Epithelial cell of esophagus (primary cell): Measurements from ENCODE around the gene PGAP2.

ENCODE experiments used
- DNase-seq: peaks from one replicate; pipeline ENCODE4 v3.0.0; 2010; ENCODE audit warnings: low read depth
- H3K4me3 ChIP-seq: 2 replicates; pipeline ENCODE4 v1.5.1; 2011; ENCODE audit warnings: mild to moderate bottlenecking, low read length, control low read depth
- TF ChIP-seq, protein P1 (sequence below): IDR thresholded peaks from 2 replicates; pipeline ENCODE4 v1.5.1; 2011; ENCODE audit warnings: low read depth, mild to moderate bottlenecking, low read length, control low read depth, inconsistent platforms; ENCODE audit not compliant: insufficient read depth; ENCODE audit errors: missing control alignments

PGAP2 gene

DNA sequence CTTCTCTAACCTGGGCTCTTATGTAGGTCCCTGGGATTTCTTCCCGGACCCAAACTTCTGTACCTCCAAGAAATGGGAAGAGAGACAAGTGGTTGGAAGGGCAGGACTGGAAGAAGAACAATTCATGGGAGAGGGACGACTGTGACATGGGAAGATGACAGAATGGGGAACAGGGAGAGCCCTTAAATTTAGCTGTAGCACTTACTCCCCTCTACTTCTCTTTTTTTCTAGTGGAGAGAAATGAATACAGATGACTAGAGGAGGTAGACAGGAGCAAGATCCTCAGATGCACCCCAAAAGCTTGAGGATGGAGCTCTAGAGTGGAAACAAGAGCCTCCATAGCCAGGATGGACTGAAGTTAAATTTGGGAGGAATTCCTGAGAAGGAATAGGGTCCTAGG, 30.1 kb downstream of the PGAP2 start:
- no peak for DNase-seq
- H3K4me3 ChIP-seq, result no peak overlapping the region

DNA sequence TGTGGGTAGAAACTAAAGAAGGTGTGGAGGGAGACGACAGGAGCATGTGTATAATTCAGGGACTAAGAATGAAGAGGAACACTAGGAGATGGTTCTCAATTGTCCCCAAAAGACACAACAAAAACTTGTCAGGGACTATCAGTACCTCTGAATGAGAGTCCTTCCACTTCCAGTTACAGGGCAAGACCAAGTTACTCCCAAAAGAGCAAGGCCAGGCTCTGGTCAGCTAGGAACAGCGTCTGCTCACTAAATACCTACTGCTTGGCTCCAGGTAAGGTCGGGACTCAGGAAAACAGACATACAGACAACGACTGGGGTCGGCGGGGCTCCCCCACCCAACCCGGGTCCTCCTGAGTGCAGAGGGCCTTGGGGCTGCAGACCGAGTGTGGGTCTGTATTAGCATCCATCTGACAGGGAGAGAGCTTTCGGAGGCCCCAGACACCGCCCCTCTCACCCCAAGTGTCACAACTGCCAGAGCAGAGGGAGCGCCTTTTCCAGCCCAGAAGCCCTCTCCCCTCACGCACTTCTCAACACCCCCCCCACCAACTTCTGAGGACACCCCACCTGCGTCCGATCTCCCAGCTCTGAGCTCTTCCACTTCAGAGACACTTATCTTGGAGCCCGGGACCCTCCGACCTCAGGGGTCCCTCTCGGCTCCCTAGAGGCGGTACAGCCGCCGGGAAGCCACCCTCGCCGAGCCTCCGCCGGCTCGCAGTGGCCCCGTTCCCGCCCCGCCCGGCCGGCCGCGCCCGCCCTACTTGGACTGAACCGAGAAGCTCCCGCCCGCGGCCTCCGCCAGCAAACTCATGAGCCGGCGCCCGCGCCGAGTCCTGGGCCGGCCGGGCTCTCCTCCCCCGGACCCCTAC, 31.9 kb downstream of the PGAP2 start:
- H3K4me3 ChIP-seq, result peak overlapping the region; percentile 76
- no peak for DNase-seq
- TF ChIP-seq, protein P1, sequence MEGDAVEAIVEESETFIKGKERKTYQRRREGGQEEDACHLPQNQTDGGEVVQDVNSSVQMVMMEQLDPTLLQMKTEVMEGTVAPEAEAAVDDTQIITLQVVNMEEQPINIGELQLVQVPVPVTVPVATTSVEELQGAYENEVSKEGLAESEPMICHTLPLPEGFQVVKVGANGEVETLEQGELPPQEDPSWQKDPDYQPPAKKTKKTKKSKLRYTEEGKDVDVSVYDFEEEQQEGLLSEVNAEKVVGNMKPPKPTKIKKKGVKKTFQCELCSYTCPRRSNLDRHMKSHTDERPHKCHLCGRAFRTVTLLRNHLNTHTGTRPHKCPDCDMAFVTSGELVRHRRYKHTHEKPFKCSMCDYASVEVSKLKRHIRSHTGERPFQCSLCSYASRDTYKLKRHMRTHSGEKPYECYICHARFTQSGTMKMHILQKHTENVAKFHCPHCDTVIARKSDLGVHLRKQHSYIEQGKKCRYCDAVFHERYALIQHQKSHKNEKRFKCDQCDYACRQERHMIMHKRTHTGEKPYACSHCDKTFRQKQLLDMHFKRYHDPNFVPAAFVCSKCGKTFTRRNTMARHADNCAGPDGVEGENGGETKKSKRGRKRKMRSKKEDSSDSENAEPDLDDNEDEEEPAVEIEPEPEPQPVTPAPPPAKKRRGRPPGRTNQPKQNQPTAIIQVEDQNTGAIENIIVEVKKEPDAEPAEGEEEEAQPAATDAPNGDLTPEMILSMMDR, result no peak

More for the DNA sequence above, 30.1 kb downstream of the PGAP2 start:
- TF ChIP-seq, protein P1, result no peak

DNA sequence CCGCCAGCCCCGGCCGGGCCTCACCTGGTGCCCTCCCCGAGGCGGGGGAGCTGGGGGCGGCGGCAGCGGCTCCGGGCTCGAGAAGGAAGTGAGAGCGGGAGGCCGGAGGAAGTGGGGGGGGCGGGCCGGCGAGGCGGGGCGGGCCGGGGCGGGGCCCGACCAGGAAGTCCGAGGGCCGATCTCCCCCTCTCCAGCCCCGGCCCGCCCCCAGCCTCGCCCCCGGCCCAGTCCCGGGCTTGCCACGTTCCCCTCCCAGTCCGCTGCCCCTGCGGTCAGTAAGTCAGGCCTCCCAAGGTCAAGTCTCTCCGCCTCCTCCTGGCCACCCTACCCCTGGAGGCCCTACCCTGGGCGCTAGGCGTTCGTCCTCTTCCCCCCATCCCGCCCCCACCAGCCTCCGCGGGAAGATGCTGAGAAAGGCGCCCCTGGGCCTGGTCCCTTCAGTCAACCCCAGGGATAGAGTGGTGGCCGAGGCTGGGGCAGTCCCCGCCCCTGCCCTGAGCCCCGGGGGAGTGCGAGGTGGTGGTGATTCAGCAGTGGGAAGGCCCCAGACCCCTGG, 32.6 kb downstream of the PGAP2 start, which contains the start of gene RHOG:
TSS of gene RHOG (minus strand) at position 90 of the 556 bp plus-strand sequence. CDS start 12,821 bp downstream, outside the sequence.
- peak within 1 kb of the TSS; percentile 76 for H3K4me3 ChIP-seq
- DNase-seq, result peak; percentile 75
- TF ChIP-seq, protein P1, result no peak

DNA sequence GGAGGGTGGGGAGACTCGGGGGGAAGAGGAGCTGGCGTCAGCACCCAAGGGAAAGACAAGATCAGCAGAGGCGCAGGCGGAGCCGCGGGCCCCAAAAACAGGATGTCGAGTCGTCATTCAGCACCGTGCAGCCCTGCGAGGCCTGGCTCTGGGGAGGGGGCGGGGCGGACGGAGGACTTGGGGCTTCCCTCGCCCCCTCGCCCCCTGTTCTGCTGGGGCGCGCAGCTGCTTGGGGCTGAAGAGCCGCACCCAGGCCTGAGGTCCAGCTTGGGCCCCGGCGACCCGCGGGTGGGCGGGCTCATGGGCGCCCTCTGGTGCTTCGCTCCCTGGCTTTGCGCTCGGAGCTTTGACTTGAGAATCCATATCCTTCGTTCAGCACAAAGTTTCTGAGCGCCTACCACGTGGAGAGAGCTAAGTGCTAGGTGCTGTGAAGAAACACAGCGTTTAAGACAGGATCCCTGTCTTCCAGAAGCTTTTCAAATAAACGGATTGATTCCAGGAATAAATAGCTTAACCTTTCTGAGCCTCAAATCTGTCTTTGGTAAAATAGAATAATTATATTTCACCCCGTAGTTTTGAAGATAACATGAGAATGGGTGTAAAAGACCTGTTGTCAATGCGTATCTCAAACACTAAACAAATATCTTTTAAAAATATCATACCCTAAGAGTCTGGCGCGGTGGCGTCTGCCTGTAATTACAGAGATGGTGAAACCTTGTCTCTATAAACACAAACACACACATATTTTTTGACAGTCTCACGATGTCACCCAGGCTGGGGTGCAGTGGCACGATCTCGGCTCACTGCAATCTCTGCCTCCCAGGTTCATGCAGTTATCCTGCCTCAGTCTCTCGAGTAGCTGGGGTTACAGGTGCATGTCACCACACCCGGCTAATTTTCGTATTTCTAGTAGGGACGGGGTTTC, 33.3 kb downstream of the PGAP2 start:
- TF ChIP-seq, protein P1, result peak; percentile 67
- peak; percentile 77 for DNase-seq
- peak overlapping the region; percentile 76 for H3K4me3 ChIP-seq

DNA sequence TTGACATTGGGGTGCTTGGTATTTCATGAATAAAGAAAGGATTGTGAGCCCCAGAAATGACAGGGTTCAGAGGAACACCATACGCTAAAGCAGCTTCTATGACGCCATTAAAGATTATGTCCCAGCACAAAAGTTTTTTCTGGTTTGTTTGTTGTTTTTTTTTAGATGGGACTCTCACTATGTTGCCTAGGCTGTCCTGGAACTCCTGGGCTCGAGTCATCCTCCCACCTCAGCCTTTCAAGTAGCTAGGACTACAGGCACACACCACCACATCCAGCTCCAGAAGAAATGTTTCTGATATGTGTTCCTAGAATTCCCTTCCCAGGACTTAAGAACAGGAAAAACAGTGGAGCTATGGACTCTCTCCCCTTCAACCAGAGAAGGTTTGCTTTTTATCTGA, 35.0 kb downstream of the PGAP2 start:
- H3K4me3 ChIP-seq, result no peak overlapping the region
- TF ChIP-seq, protein P1, result no peak
- DNase-seq, result no peak

DNA sequence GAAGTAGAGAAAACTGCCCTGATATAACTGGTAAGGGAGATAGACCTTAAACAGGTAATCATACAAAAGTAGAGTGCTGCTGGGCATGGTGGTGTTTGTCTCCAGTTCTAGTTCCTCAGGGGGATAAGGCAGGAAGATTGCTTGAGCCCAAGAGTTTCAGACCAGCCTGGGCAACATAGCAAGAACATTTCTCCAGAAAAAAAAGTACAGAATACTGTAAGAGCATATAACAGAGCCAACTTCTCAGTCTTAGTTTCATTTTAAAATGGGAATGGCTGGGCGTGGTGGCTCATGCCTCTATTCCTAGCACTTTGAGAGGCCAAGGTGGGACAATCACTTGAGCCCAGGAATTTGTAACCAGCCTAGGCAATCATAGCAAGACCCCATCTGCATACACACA, 36.9 kb downstream of the PGAP2 start:
- H3K4me3 ChIP-seq, result no peak overlapping the region
- TF ChIP-seq, protein P1, result no peak
- no peak for DNase-seq
